IMR-90 (cell line): ENCODE data around the gene PRELID1. TPM values are rescaled to one million over a fixed set of nuclear protein-coding genes. Genes with fewer than 3 reads are reported as not detected.

Source experiments
- ATAC-seq: fragments of 200-7000 bp; cut with Tn5 transposase; 2 replicates; pipeline ENCODE4 v1.9.1; 2020; ENCODE audit warnings: low read depth, mild to moderate bottlenecking, moderate library complexity
- BruUV-seq: library from RNA; stranded (reverse); fragments of 400-500 nt; replicated peaks from 2 replicates; lab custom pipeline; 2021; lab: Mats Ljungman, UMichigan
- CTCF ChIA-PET: fragments of 300-600 bp; formaldehyde crosslinking; extraction: SDS; loops from one replicate; lab custom pipeline; 2021; ENCODE audit warnings: antibody characterized with exemption; lab: Yijun Ruan, JAX
- POLR2A ChIA-PET: fragments of 300-600 bp; sonication (Branson Sonifier 250); formaldehyde crosslinking; loops from one replicate; lab custom pipeline; 2022; ENCODE audit warnings: antibody characterized with exemption; ENCODE audit not compliant: unreplicated experiment; lab: Charles Lee
- DNase-seq: peaks from one replicate; pipeline ENCODE4 v3.0.0; 2013
- H2AFZ ChIP-seq: replicated peaks from 2 replicates; pipeline ENCODE3; 2013; ENCODE audit warnings: low read length, mild to moderate bottlenecking; ENCODE audit not compliant: poor library complexity
- H2AK5ac ChIP-seq: 2 replicates; pipeline ENCODE4 v1.6.1; 2013; ENCODE audit warnings: low read depth, low read length, inconsistent platforms
- H2AK9ac ChIP-seq: replicated peaks from 2 replicates; pipeline ENCODE3; 2013; ENCODE audit warnings: mild to moderate bottlenecking, low read depth, low read length, moderate library complexity; ENCODE audit not compliant: poor library complexity
- H2BK120ac ChIP-seq: 2 replicates; pipeline ENCODE4 v1.6.1; 2013; ENCODE audit warnings: low read depth, low read length, inconsistent platforms
- H2BK15ac ChIP-seq: 3 replicates; pipeline ENCODE4 v1.6.1; 2013; ENCODE audit warnings: low read depth, low read length, inconsistent platforms
- H2BK20ac ChIP-seq: 2 replicates; pipeline ENCODE4 v1.6.1; 2013; ENCODE audit warnings: low read depth, mild to moderate bottlenecking, inconsistent platforms, low read length, moderate library complexity
- H2BK5ac ChIP-seq: 2 replicates; pipeline ENCODE4 v1.6.1; 2013; ENCODE audit warnings: mild to moderate bottlenecking, low read depth, low read length, inconsistent platforms; ENCODE audit not compliant: poor library complexity, severe bottlenecking
- H3K14ac ChIP-seq: replicated peaks from 2 replicates; pipeline ENCODE4 v1.6.1; 2013; ENCODE audit warnings: low read depth, low read length, inconsistent platforms
- H3K18ac ChIP-seq: 2 replicates; pipeline ENCODE4 v1.6.1; 2013; ENCODE audit warnings: low read depth, low read length, control low read depth
- H3K23ac ChIP-seq: 2 replicates; pipeline ENCODE4 v1.6.1; 2013; ENCODE audit warnings: low read depth, low read length, inconsistent platforms
- H3K27ac ChIP-seq: 2 replicates; pipeline ENCODE4 v1.5.1; 2013; ENCODE audit warnings: mild to moderate bottlenecking, control low read depth, low read length; ENCODE audit not compliant: insufficient read depth
- H3K27me3 ChIP-seq: 2 replicates; pipeline ENCODE4 v1.6.1; 2013; ENCODE audit warnings: low read length; ENCODE audit not compliant: control insufficient read depth, insufficient read depth
- H3K36me3 ChIP-seq: 2 replicates; pipeline ENCODE4 v1.6.1; 2013; ENCODE audit warnings: low read length, mixed read lengths; ENCODE audit not compliant: control insufficient read depth, insufficient read depth
- H3K4ac ChIP-seq: 2 replicates; pipeline ENCODE4 v1.6.1; 2013; ENCODE audit warnings: low read depth, low read length, inconsistent platforms
- H3K4me1 ChIP-seq: 2 replicates; pipeline ENCODE4 v1.6.1; 2013; ENCODE audit warnings: low read length, mixed read lengths; ENCODE audit not compliant: control insufficient read depth, insufficient read depth
- H3K4me2 ChIP-seq: 2 replicates; pipeline ENCODE4 v1.6.1; 2013; ENCODE audit warnings: low read depth, mild to moderate bottlenecking, control low read depth, low read length, moderate library complexity
- H3K4me3 ChIP-seq: 2 replicates; pipeline ENCODE4 v1.5.1; 2013; ENCODE audit warnings: low read depth, mild to moderate bottlenecking, control low read depth, low read length, moderate library complexity; ENCODE audit not compliant: insufficient read depth
- H3K56ac ChIP-seq: 2 replicates; pipeline ENCODE4 v1.6.1; 2013; ENCODE audit warnings: low read length, inconsistent platforms; ENCODE audit not compliant: insufficient read depth; ENCODE audit errors: extremely low read depth
- H3K79me1 ChIP-seq, 2 experiments: 2 replicates each; pipeline ENCODE4 v1.6.1; 2013; ENCODE audit warnings: low read length in 2 of 2, inconsistent platforms in 1 of 2, low read depth in 1 of 2
- H3K9ac ChIP-seq: 2 replicates; pipeline ENCODE4 v1.6.1; 2013; ENCODE audit warnings: low read depth, low read length, control low read depth
- H3K9me1 ChIP-seq: 2 replicates; pipeline ENCODE4 v1.6.1; 2013; ENCODE audit warnings: low read length, inconsistent platforms; ENCODE audit not compliant: insufficient read depth
- H3K9me3 ChIP-seq: 2 replicates; pipeline ENCODE4 v1.6.1; 2013; ENCODE audit warnings: low read length; ENCODE audit not compliant: control insufficient read depth, insufficient read depth
- H4K20me1 ChIP-seq: 2 replicates; pipeline ENCODE4 v1.6.1; 2013; ENCODE audit warnings: low read length, inconsistent platforms; ENCODE audit not compliant: insufficient read depth
- H4K5ac ChIP-seq: 2 replicates; pipeline ENCODE4 v1.6.1; 2013; ENCODE audit warnings: mild to moderate bottlenecking, low read depth, low read length, control low read depth
- H4K8ac ChIP-seq, 2 experiments: 2 replicates each; pipeline ENCODE4 v1.6.1; 2013; ENCODE audit warnings: low read depth in 2 of 2, low read length in 2 of 2, control low read depth in 1 of 2, inconsistent platforms in 1 of 2
- H4K91ac ChIP-seq: 2 replicates; pipeline ENCODE4 v1.6.1; 2013; ENCODE audit warnings: low read depth, low read length, inconsistent platforms; ENCODE audit not compliant: insufficient read depth
- POLR2A ChIP-seq: IDR thresholded peaks from 2 replicates; pipeline ENCODE4 v1.6.1; 2012; ENCODE audit warnings: mild to moderate bottlenecking, low read depth, low read length
- RAD21 ChIP-seq: IDR thresholded peaks from 2 replicates; pipeline ENCODE4 v1.6.1; 2012; ENCODE audit warnings: low read length, improper control_type of control experiment
- SMC3 ChIP-seq: fragments of 150-350 bp; IDR thresholded peaks from 2 replicates; pipeline ENCODE4 v1.6.1; 2016; ENCODE audit warnings: low read depth, mild to moderate bottlenecking, antibody characterized with exemption, low read length, moderate library complexity
- WGBS, 2 experiments: methylation state at CpG; one replicate each; pipeline versions ENCODE4 v1.1.5 to v1.1.7; 2013; ENCODE audit warnings: missing lambda C conversion rate in 2 of 2; ENCODE audit not compliant: insufficient read length in 1 of 2; ENCODE audit errors: extremely low coverage in 2 of 2; 5-methylcytosine and 5-hydroxymethylcytosine counted together
- dilution Hi-C: fragments of 300-500 bp; cut with HindIII; formaldehyde crosslinking; loops from one replicate; pipeline ENCODE4 v1.14.3; 2018; ENCODE audit warnings: low sequenced_read_pairs; ENCODE audit not compliant: unreplicated experiment
- in situ Hi-C: fragments of 300-500 bp; cut with MboI; formaldehyde crosslinking; loops from 3 replicates; pipeline ENCODE4 v1.14.3; 2019; ENCODE audit warnings: low sequenced_read_pairs, inconsistent platforms, mixed read lengths
- intact Hi-C: fragments of 100-400 bp; cut with micrococcal nuclease; formaldehyde crosslinking; loops from 2 replicates; pipeline ENCODE4 v1.10.0; 2022
- polyA plus RNA-seq, 3 experiments: library from polyadenylated mRNA; depleted of rRNA; stranded (reverse); fragments of >200 nt; gene quantifications; 2 replicates each; pipeline ENCODE4 v1.2.3, GENCODE V29; 2012; ENCODE audit warnings: low replicate concordance in 1 of 3
- total RNA-seq: library from RNA; depleted of rRNA; stranded (reverse); fragments of >200 nt; gene quantifications from 2 replicates; pipeline ENCODE4 v1.2.3, GENCODE V29; 2012
- TF ChIP-seq, protein P1 (sequence below): fragments of 150-350 bp; IDR thresholded peaks from 2 replicates; pipeline ENCODE4 v1.6.1; 2017; ENCODE audit warnings: mild to moderate bottlenecking, antibody characterized with exemption, low read length, low read depth
- TF ChIP-seq, protein P2 (sequence below): conservative IDR thresholded peaks from 2 replicates; pipeline ENCODE4 v1.5.1; 2012; ENCODE audit warnings: mild to moderate bottlenecking, low read depth, low read length, improper control_type of control experiment

PRELID1 gene
- total and polyA plus RNA-seq, 2 of the 4 experiments (the other 2 are of a cell fraction) = 116 to 239 TPM

DNA sequence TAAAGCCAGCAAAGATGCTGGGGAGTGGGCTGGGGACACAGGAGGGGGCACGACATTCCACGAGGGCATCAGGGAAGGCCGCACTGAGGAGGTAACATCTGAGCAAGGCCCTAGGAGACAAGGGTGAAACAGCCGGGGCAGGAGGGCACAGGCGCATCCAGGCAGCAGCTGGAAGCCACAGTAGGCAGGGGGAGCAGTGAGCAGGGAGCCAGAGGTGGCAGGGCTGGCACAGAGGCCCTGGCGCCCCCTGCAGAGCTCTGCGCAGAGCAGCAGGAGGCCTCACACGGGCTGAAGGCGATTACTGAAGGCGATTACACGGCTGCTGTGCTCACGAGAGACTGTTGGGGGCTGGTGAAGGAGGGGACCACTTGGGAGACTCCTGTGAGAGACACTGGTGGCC is 32.5 kb downstream of the PRELID1 start:
- Histone ChIP-seq H2AK5ac (no peak overlapping the region), H3K36me3 (peaks cover 75% of the 10 kb centered on the region), H2BK5ac (no peak overlapping the region), H4K20me1 (peaks cover 13% of the 10 kb centered on the region), H3K9me1 (0 out of 2 replicates have a peak, but pooled peaks cover 4% of the 10 kb centered on the region), H3K79me1 (peaks cover 7 to 20% of the 10 kb centered on the region in 2 experiments), H3K9ac (no peak overlapping the region), H2BK20ac (no peak overlapping the region), H3K4ac (no peak overlapping the region), H3K4me1 (no peaks in the 10 kb centered on the region), H2BK15ac (no peak overlapping the region), H3K27ac (no peak overlapping the region), H3K18ac (no peak overlapping the region), H3K4me2 (no peak overlapping the region), H3K56ac (no peak overlapping the region), H3K14ac (no peak overlapping the region), H2BK120ac (no peak overlapping the region), H4K91ac (no peak overlapping the region), H3K4me3 (no peak overlapping the region), H2AFZ (no peak overlapping the region), H3K9me3 (no peaks in the 10 kb centered on the region), H4K5ac (no peak overlapping the region), H4K8ac (no peak overlapping the region), H3K27me3 (no peaks in the 10 kb centered on the region), H3K23ac (no peak overlapping the region), H2AK9ac (no peak overlapping the region)
- CTCF ChIA-PET = interaction anchor here (0.8 kb wide), 1 partner anchor 27 kb away, joined by 3 read pairs; no protein-coding TSS in a partner anchor
- in situ Hi-C loops (no loop called here), dilution Hi-C loops (no loop called here), intact Hi-C loops (no loop called here)
- ATAC-seq (peak; percentile 56), DNase-seq (no peak)
- 75% methylated on average over 6 of the region's 12 CpGs; no CpG with 5 or more reads in 1 of the 2 experiments for WGBS, 2 experiments
- BruUV-seq = no TSS peak
- TF ChIP-seq, protein P1, sequence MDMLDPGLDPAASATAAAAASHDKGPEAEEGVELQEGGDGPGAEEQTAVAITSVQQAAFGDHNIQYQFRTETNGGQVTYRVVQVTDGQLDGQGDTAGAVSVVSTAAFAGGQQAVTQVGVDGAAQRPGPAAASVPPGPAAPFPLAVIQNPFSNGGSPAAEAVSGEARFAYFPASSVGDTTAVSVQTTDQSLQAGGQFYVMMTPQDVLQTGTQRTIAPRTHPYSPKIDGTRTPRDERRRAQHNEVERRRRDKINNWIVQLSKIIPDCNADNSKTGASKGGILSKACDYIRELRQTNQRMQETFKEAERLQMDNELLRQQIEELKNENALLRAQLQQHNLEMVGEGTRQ = no peak
- TF ChIP-seq SMC3 (peak; percentile 37; the same call in 1 of the 2 replicates), RAD21 (peak; percentile 24; the same call in 1 of the 2 replicates), POLR2A (no peak)
- TF ChIP-seq, protein P2, sequence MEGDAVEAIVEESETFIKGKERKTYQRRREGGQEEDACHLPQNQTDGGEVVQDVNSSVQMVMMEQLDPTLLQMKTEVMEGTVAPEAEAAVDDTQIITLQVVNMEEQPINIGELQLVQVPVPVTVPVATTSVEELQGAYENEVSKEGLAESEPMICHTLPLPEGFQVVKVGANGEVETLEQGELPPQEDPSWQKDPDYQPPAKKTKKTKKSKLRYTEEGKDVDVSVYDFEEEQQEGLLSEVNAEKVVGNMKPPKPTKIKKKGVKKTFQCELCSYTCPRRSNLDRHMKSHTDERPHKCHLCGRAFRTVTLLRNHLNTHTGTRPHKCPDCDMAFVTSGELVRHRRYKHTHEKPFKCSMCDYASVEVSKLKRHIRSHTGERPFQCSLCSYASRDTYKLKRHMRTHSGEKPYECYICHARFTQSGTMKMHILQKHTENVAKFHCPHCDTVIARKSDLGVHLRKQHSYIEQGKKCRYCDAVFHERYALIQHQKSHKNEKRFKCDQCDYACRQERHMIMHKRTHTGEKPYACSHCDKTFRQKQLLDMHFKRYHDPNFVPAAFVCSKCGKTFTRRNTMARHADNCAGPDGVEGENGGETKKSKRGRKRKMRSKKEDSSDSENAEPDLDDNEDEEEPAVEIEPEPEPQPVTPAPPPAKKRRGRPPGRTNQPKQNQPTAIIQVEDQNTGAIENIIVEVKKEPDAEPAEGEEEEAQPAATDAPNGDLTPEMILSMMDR = peak; percentile 43
- POLR2A ChIA-PET = no interaction called here
